GM12864 (cell line): ENCODE results near the gene SCAF8.

Experiments used
- DNase-seq: peaks from one replicate; pipeline ENCODE4 v3.0.0-alpha.2; 2011; ENCODE audit warnings: low read depth
- H3K4me3 ChIP-seq: 2 replicates; pipeline ENCODE4 v1.5.1; 2011; ENCODE audit warnings: mild to moderate bottlenecking, low read depth, low read length, control low read depth
- CTCF ChIP-seq: IDR thresholded peaks from 2 replicates; pipeline ENCODE4 v1.5.1; 2011; ENCODE audit warnings: low read depth, mild to moderate bottlenecking, moderate library complexity, low read length, control low read depth, inconsistent platforms; ENCODE audit errors: missing control alignments

Gene SCAF8

GRCh38 chr6:154829970-154830369 is 96.8 kb downstream of the SCAF8 start:
- no peak overlapping the region for H3K4me3 ChIP-seq
- TF ChIP-seq CTCF: no peak
- DNase-seq: no peak

GRCh38 chr6:154830771-154831170 is 97.6 kb downstream of the SCAF8 start:
- H3K4me3 ChIP-seq: no peak overlapping the region
- no peak for TF ChIP-seq CTCF
- DNase-seq: no peak

- no peak for TF ChIP-seq CTCF
- no peak for DNase-seq
- no peak overlapping the region for H3K4me3 ChIP-seq
Observed at GRCh38 chr6:154835307-154835706, 102.1 kb downstream of the SCAF8 start.

GRCh38 chr6:154839546-154839945 is 106.3 kb downstream of the SCAF8 start:
- DNase-seq: no peak
- TF ChIP-seq CTCF: no peak
- H3K4me3 ChIP-seq: no peak overlapping the region

- no peak for DNase-seq
- no peak overlapping the region for H3K4me3 ChIP-seq
- no peak for TF ChIP-seq CTCF
Observed at GRCh38 chr6:154840363-154840762, 107.1 kb downstream of the SCAF8 start.

GRCh38 chr6:154841109-154841508 is 107.9 kb downstream of the SCAF8 start:
- no peak overlapping the region for H3K4me3 ChIP-seq
- no peak for DNase-seq
- TF ChIP-seq CTCF: no peak

- H3K4me3 ChIP-seq: no peak overlapping the region
- no peak for DNase-seq
- no peak for TF ChIP-seq CTCF
Observed at GRCh38 chr6:154842833-154843232, 109.6 kb downstream of the SCAF8 start.
